MCF 10A (cell line): Measurements from ENCODE around the gene BIN1. TPM values are rescaled to one million over a fixed set of nuclear protein-coding genes. Genes with fewer than 3 reads are reported as not detected.

Source experiments
- BruUV-seq: library from RNA; stranded (reverse); fragments of 400-500 nt; replicated peaks from 2 replicates; lab custom pipeline; 2021; lab: Mats Ljungman, UMichigan
- CTCF ChIA-PET: fragments of 300-600 bp; sonication (Branson Sonifier 250); formaldehyde crosslinking; extraction: SDS; loops from one replicate; lab custom pipeline; 2021; ENCODE audit warnings: antibody characterized with exemption, inconsistent platforms; lab: Yijun Ruan, JAX
- POLR2A ChIA-PET: fragments of 300-600, 350-650 bp; sonication (Branson Sonifier 250); formaldehyde crosslinking; extraction: SDS; loops from one replicate; lab custom pipeline; 2020; ENCODE audit warnings: antibody characterized with exemption, inconsistent platforms; lab: Yijun Ruan, JAX
- DNase-seq: peaks from one replicate; pipeline ENCODE4 v3.0.0-alpha.2; 2018; ENCODE audit not compliant: unreplicated experiment
- H3K27ac Mint-ChIP-seq: one replicate; pipeline ENCODE4 v1.8.0; 2022; ENCODE audit warnings: mild to moderate bottlenecking, low read depth, mixed read lengths; ENCODE audit not compliant: unreplicated experiment
- H3K27me3 Mint-ChIP-seq: one replicate; pipeline ENCODE4 v1.8.0; 2022; ENCODE audit warnings: mixed read lengths; ENCODE audit not compliant: insufficient read depth, unreplicated experiment
- H3K36me3 Mint-ChIP-seq: one replicate; pipeline ENCODE4 v1.8.0; 2022; ENCODE audit warnings: mild to moderate bottlenecking, moderate library complexity, mixed read lengths; ENCODE audit not compliant: insufficient read depth, unreplicated experiment
- H3K4me1 Mint-ChIP-seq: one replicate; pipeline ENCODE4 v1.8.0; 2022; ENCODE audit warnings: mixed read lengths; ENCODE audit not compliant: insufficient read depth, unreplicated experiment
- H3K4me3 Mint-ChIP-seq: one replicate; pipeline ENCODE4 v1.8.0; 2022; ENCODE audit warnings: mild to moderate bottlenecking, moderate library complexity, mixed read lengths; ENCODE audit not compliant: unreplicated experiment
- H3K9me3 Mint-ChIP-seq: one replicate; pipeline ENCODE4 v1.8.0; 2022; ENCODE audit warnings: mixed read lengths; ENCODE audit not compliant: unreplicated experiment
- intact Hi-C: fragments of 100-400 bp; cut with micrococcal nuclease; formaldehyde crosslinking; loops from 2 replicates; pipeline ENCODE4 v1.14.1; 2022
- total RNA-seq: library from RNA; stranded (reverse); gene quantifications from 2 replicates; pipeline ENCODE4 v1.2.3, GENCODE V29; 2022
- TF ChIP-seq, protein P1 (sequence below): fragments of 200-600 bp; IDR thresholded peaks from one replicate; pipeline ENCODE4 v1.8.0; 2022; ENCODE audit warnings: antibody characterized with exemption, mild to moderate bottlenecking; ENCODE audit not compliant: unreplicated experiment

The BIN1 gene
- total RNA-seq, 1 experiment from 2014 or later = 29.6 TPM

DNA sequence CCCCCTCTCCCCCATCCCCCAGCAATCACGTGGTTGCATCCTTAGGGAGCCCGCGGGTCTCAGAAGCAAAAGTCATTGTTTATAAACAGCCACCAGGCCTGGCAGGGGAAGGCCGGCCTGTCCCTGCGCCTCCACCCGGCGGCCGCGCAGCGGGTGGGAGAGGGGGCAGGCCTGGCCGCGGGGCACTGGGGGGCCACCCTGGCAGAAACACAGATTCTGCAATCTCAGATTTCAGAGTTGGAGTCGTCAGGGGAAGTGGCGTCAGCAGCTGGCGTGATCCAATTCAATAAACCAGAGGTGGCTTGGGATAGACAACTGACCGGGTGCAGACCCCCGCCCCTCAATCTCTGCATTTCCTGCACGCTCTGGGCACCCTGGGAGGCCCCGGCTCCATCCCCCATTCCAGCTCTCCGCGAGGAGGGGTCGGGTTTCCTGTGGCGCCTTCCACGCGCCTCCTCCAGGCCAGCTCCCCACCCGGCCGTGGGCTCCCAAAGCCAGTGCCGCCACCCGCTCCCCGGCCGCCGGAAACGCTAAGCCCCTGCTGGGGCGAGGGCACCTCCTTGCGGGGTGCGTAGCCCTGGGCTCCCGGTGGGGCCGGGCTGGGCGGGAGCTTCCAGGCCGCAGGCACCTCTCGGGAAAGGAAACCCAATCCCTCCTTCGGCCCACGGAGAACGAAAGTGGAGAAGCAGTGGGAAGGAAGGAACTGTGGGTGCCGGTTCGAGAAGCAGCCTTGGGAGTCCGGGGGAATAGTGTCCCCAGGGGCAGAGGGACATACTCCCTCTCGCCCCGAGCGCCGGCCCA is 1.1 kb downstream of the BIN1 start:
- H3K36me3 Mint-ChIP-seq = peaks cover 5% of the 10 kb centered on the region
- H3K27me3 Mint-ChIP-seq = no peaks in the 10 kb centered on the region
- intact Hi-C loops = no loop called here
- ChIA-PET POLR2A (interaction anchor here (0.7 to 2.9 kb wide), 6 partner anchors 12 to 188 kb away, joined by 3 to 16 read pairs (median 6); partner anchors contain the start of gene ERCC3), CTCF (interaction anchor here (0.6 to 1.1 kb wide), 2 partner anchors 53 to 112 kb away, joined by 3 read pairs; no protein-coding TSS in a partner anchor)
- no TSS peak for BruUV-seq
- no peak overlapping the region for H3K27ac Mint-ChIP-seq
- TF ChIP-seq, protein P1, sequence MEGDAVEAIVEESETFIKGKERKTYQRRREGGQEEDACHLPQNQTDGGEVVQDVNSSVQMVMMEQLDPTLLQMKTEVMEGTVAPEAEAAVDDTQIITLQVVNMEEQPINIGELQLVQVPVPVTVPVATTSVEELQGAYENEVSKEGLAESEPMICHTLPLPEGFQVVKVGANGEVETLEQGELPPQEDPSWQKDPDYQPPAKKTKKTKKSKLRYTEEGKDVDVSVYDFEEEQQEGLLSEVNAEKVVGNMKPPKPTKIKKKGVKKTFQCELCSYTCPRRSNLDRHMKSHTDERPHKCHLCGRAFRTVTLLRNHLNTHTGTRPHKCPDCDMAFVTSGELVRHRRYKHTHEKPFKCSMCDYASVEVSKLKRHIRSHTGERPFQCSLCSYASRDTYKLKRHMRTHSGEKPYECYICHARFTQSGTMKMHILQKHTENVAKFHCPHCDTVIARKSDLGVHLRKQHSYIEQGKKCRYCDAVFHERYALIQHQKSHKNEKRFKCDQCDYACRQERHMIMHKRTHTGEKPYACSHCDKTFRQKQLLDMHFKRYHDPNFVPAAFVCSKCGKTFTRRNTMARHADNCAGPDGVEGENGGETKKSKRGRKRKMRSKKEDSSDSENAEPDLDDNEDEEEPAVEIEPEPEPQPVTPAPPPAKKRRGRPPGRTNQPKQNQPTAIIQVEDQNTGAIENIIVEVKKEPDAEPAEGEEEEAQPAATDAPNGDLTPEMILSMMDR = no peak
- no peaks in the 10 kb centered on the region for H3K9me3 Mint-ChIP-seq
- no peak for DNase-seq
- peaks cover 30% of the 10 kb centered on the region for H3K4me1 Mint-ChIP-seq
- H3K4me3 Mint-ChIP-seq = peak overlapping the region; percentile 80

DNA sequence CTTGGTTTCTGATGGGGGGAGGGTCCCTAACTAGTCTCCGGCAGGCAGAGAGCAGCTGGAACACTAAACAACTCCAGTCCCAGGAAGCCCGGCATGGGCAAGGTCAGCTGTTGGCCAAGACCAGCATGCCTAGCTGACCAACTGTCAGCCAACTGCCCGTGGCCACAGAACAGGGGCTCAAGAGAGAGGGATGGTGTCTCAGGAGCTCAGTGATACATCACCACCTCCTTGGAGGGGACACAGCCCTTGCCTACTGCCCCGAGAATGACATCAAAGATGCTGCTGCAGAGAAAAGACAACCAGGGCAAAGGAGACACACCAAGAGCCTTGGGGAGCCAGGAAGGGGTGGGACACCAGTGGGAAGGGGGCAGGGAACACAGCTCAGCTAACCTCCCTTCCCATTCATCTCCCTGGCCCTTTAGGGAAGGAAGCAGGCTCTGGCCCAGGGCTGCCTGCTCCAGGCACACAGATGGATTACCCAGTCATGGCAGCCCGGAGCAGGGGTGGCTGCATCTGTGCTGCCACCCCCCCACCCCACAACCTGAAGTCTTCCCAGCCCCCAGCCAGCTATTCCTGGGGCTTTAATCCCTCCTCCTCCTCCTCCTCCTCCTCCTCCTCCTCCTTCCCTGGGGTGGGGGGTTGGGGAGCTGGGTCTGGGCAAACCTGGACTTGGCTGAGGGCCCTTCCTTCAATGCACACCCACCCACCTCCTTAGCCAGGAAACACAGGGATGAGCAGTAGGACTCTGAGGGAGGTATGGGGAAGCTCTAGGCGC is 1.9 kb downstream of the BIN1 start:
- POLR2A ChIA-PET = interaction anchor here (1.7 to 2.9 kb wide), 2 partner anchors 20 to 189 kb away, joined by 6 to 16 read pairs; partner anchors contain the start of gene ERCC3
- H3K9me3 Mint-ChIP-seq = no peaks in the 10 kb centered on the region
- H3K4me3 Mint-ChIP-seq = peak overlapping the region; percentile 80
- no TSS peak for BruUV-seq
- peaks cover 5% of the 10 kb centered on the region for H3K36me3 Mint-ChIP-seq
- no peak overlapping the region for H3K27ac Mint-ChIP-seq
- H3K27me3 Mint-ChIP-seq = no peaks in the 10 kb centered on the region
- intact Hi-C loops = no loop called here
- no peak for DNase-seq
- H3K4me1 Mint-ChIP-seq = peaks cover 38% of the 10 kb centered on the region
- TF ChIP-seq, protein P1 = no peak
- CTCF ChIA-PET = interaction anchor here (0.6 to 1.1 kb wide), 2 partner anchors 53 to 113 kb away, joined by 3 read pairs; no protein-coding TSS in a partner anchor

DNA sequence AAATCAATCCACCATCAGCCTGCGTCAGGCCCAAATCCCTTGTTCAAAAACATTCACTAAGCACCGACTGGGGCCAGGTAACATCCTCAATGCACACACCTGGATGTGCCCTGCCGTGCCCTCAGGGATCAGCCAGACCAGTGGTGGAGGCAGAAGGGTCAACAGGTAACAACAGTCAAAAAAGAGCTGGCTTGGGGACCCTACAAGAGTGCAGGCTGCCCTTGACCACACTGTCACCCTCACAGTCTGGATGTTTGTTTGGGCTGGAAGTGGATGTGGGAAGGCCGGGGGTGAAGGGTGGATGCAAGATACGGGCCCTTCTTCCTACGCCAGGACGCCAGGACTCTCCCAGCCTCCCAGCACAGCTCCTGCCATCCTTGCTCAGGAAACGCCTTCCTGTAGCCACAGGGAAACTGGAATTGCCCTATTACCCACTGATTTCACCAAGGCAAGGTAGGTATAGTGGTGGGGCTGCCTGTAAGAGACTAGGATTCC is 2.7 kb downstream of the BIN1 start:
- Mint-ChIP-seq H3K27ac (no peak overlapping the region), H3K9me3 (no peaks in the 10 kb centered on the region), H3K36me3 (peaks cover 5% of the 10 kb centered on the region), H3K4me1 (peaks cover 35% of the 10 kb centered on the region), H3K4me3 (peak overlapping the region; percentile 80), H3K27me3 (no peaks in the 10 kb centered on the region)
- CTCF ChIA-PET = interaction anchor here (0.5 kb wide), 1 partner anchor 1506 kb away, joined by 3 read pairs; no protein-coding TSS in a partner anchor
- BruUV-seq = no TSS peak
- TF ChIP-seq, protein P1 = no peak
- POLR2A ChIA-PET = no interaction called here
- no peak for DNase-seq
- intact Hi-C loops = no loop called here
